CD4-positive, alpha-beta memory T cell (primary cell): ENCODE results near the gene CRACR2B. TPM values are rescaled to one million over a fixed set of nuclear protein-coding genes. Genes with fewer than 3 reads are reported as not detected.
A peak's percentile ranks its signal among the peaks of the same experiment; 100 is the strongest.

ENCODE experiments used
- CTCF ChIA-PET: fragments of 350-600 bp; sonication (Branson Sonifier 250); formaldehyde crosslinking; loops from one replicate; lab custom pipeline; 2021; ENCODE audit warnings: inconsistent platforms; ENCODE audit not compliant: partially characterized antibody; lab: Charles Lee
- POLR2A ChIA-PET: fragments of 350-600 bp; sonication (Branson Sonifier 250); formaldehyde crosslinking; loops from one replicate; lab custom pipeline; 2021; ENCODE audit not compliant: partially characterized antibody; lab: Charles Lee
- DNase-seq, 5 donors: peaks; one replicate each; pipeline versions ENCODE4 v3.0.0 to v3.0.0-alpha.2; 2020 to 2022; ENCODE audit warnings: mixed read lengths in 1 of 5
- H3K27ac ChIP-seq: one replicate; pipeline ENCODE4 v1.7.0; 2013; ENCODE audit warnings: low read depth, low read length
- H3K27me3 ChIP-seq: 2 replicates; pipeline ENCODE4 v1.7.0; 2013; ENCODE audit warnings: mild to moderate bottlenecking, low read length, moderate library complexity; ENCODE audit not compliant: insufficient read depth
- H3K36me3 ChIP-seq: 2 replicates; pipeline ENCODE4 v1.7.0; 2013; ENCODE audit warnings: mild to moderate bottlenecking, low read length, moderate library complexity; ENCODE audit not compliant: insufficient read depth
- H3K4me1 ChIP-seq: 2 replicates; pipeline ENCODE4 v1.7.0; 2013; ENCODE audit warnings: mild to moderate bottlenecking, low read length, moderate library complexity; ENCODE audit not compliant: insufficient read depth
- H3K4me3 ChIP-seq, 2 donors: one replicate each; pipeline ENCODE4 v1.7.0; 2013; ENCODE audit warnings: low read length in 2 of 2, mild to moderate bottlenecking in 1 of 2
- H3K9me3 ChIP-seq, 2 donors: one replicate each; pipeline ENCODE4 v1.7.0; 2013; ENCODE audit warnings: low read length in 2 of 2, control low read depth in 1 of 2; ENCODE audit not compliant: control insufficient read depth in 1 of 2
- H3K27ac Mint-ChIP-seq, 7 donors: one replicate each; pipeline ENCODE4 v1.8.0; 2020 to 2021; ENCODE audit warnings: mixed read lengths in 7 of 7, mild to moderate bottlenecking in 6 of 7, inconsistent platforms in 3 of 7, moderate library complexity in 3 of 7
- H3K27me3 Mint-ChIP-seq, 2 donors: one replicate each; pipeline ENCODE4 v1.8.0; 2020 to 2021; ENCODE audit warnings: mixed read lengths in 2 of 2
- H3K36me3 Mint-ChIP-seq, 2 donors: one replicate each; pipeline ENCODE4 v1.8.0; 2020 to 2021; ENCODE audit warnings: mixed read lengths in 2 of 2, inconsistent platforms in 1 of 2, mild to moderate bottlenecking in 1 of 2
- H3K4me1 Mint-ChIP-seq, 4 donors: one replicate each; pipeline ENCODE4 v1.8.0; 2020 to 2021; ENCODE audit warnings: mixed read lengths in 4 of 4, mild to moderate bottlenecking in 1 of 4
- H3K4me3 Mint-ChIP-seq, 8 donors: one replicate each; pipeline ENCODE4 v1.8.0; 2020 to 2021; ENCODE audit warnings: mixed read lengths in 8 of 8, mild to moderate bottlenecking in 7 of 8, moderate library complexity in 6 of 8, inconsistent platforms in 3 of 8
- H3K9me3 Mint-ChIP-seq, 8 donors: one replicate each; pipeline ENCODE4 v1.8.0; 2020 to 2021; ENCODE audit warnings: mixed read lengths in 8 of 8, mild to moderate bottlenecking in 5 of 8, inconsistent platforms in 3 of 8, moderate library complexity in 1 of 8
- intact Hi-C: fragments of 100-400 bp; cut with micrococcal nuclease; formaldehyde crosslinking; loops from one replicate; pipeline ENCODE4 v1.15.1; 2023
- polyA plus RNA-seq, 2 donors: library from polyadenylated mRNA; unstranded; fragments of 300-500 nt; fragmentation: Illumina TruSeq; gene quantifications; one replicate each; pipeline ENCODE4 v1.2.3, GENCODE V29; 2021
- total RNA-seq, 2 experiments: library from RNA; stranded (reverse); gene quantifications; one replicate each; pipeline ENCODE4 v1.2.3, GENCODE V29; 2021

CRACR2B gene
- total and polyA plus RNA-seq, 4 experiments from 2014 or later: 0.55 TPM; not detected in 3

GRCh38 chr11:836274-836673 is 8.6 kb downstream of the CRACR2B start:
- H3K4me3 Mint-ChIP-seq: no peak overlapping the region
- H3K27ac ChIP-seq: no peak overlapping the region
- H3K9me3 ChIP-seq: no peaks in the 10 kb centered on the region
- ChIA-PET CTCF (no interaction called here), POLR2A (interaction anchor here (1.3 to 2.5 kb wide), 2 partner anchors 13 to 17 kb away, joined by 3 to 9 read pairs; partner anchors contain the start of gene PNPLA2)
- peaks cover 35% of the 10 kb centered on the region for H3K4me1 ChIP-seq
- peaks cover 13% of the 10 kb centered on the region for H3K36me3 ChIP-seq
- no peak overlapping the region for H3K27ac Mint-ChIP-seq
- no peaks in the 10 kb centered on the region for H3K27me3 Mint-ChIP-seq
- intact Hi-C loops: no loop called here
- no peak overlapping the region for H3K4me3 ChIP-seq
- H3K9me3 Mint-ChIP-seq: peaks cover 0 to 1% (median 0%) of the 10 kb centered on the region in 8 donors
- H3K4me1 Mint-ChIP-seq: peaks cover 3 to 31% (median 14%) of the 10 kb centered on the region in 4 donors
- H3K36me3 Mint-ChIP-seq: peaks cover 0 to 13% of the 10 kb centered on the region in 2 donors
- no peaks in the 10 kb centered on the region for H3K27me3 ChIP-seq
- no peak for DNase-seq

GRCh38 chr11:836700-837099 is 9.0 kb downstream of the CRACR2B start:
- DNase-seq: no peak
- H3K36me3 Mint-ChIP-seq: peaks cover 0 to 13% of the 10 kb centered on the region in 2 donors
- POLR2A ChIA-PET: interaction anchor here (1.3 to 2.5 kb wide), 2 partner anchors 14 to 17 kb away, joined by 3 to 9 read pairs; partner anchors contain the start of gene PNPLA2
- CTCF ChIA-PET: no interaction called here
- Histone ChIP-seq H3K4me1 (peaks cover 35% of the 10 kb centered on the region), H3K27ac (no peak overlapping the region), H3K36me3 (peaks cover 13% of the 10 kb centered on the region), H3K27me3 (no peaks in the 10 kb centered on the region), H3K4me3 (no peak overlapping the region), H3K9me3 (no peaks in the 10 kb centered on the region)
- H3K4me3 Mint-ChIP-seq: no peak overlapping the region
- no peaks in the 10 kb centered on the region for H3K27me3 Mint-ChIP-seq
- no peak overlapping the region for H3K27ac Mint-ChIP-seq
- H3K9me3 Mint-ChIP-seq: peaks cover 0 to 1% (median 0%) of the 10 kb centered on the region in 8 donors
- peaks cover 4 to 30% (median 14%) of the 10 kb centered on the region in 4 donors for H3K4me1 Mint-ChIP-seq
- intact Hi-C loops: no loop called here

- H3K36me3 Mint-ChIP-seq: peaks cover 0 to 15% of the 10 kb centered on the region in 2 donors
- no peak overlapping the region for H3K27ac ChIP-seq
- H3K36me3 ChIP-seq: peaks cover 13% of the 10 kb centered on the region
- no peak overlapping the region for H3K4me3 Mint-ChIP-seq
- peaks cover 0 to 1% (median 0%) of the 10 kb centered on the region in 8 donors for H3K9me3 Mint-ChIP-seq
- no peak overlapping the region for H3K27ac Mint-ChIP-seq
- ChIA-PET CTCF (interaction anchor here (1.0 kb wide), 1 partner anchor 10 kb away, joined by 3 read pairs; no protein-coding TSS in a partner anchor), POLR2A (interaction anchor here (1.3 to 2.5 kb wide), 2 partner anchors 15 to 18 kb away, joined by 3 to 9 read pairs; partner anchors contain the start of gene PNPLA2)
- H3K4me3 ChIP-seq: no peak overlapping the region
- H3K9me3 ChIP-seq: no peaks in the 10 kb centered on the region
- peaks cover 30% of the 10 kb centered on the region for H3K4me1 ChIP-seq
- no peaks in the 10 kb centered on the region for H3K27me3 Mint-ChIP-seq
- intact Hi-C loops: no loop called here
- H3K4me1 Mint-ChIP-seq: peaks cover 4 to 29% (median 13%) of the 10 kb centered on the region in 4 donors
- no peaks in the 10 kb centered on the region for H3K27me3 ChIP-seq
- DNase-seq: no peak
Observed at GRCh38 chr11:837189-837989, 9.7 kb downstream of the CRACR2B start.

- Histone ChIP-seq H3K27me3 (no peaks in the 10 kb centered on the region), H3K36me3 (peaks cover 13% of the 10 kb centered on the region), H3K27ac (no peak overlapping the region), H3K4me1 (peaks cover 29% of the 10 kb centered on the region), H3K9me3 (no peaks in the 10 kb centered on the region), H3K4me3 (no peak overlapping the region)
- no peak for DNase-seq
- intact Hi-C loops: no loop called here
- POLR2A ChIA-PET: interaction anchor here (0.6 to 2.5 kb wide), 2 partner anchors 9 to 18 kb away, joined by 3 to 9 read pairs; partner anchors contain the start of gene PNPLA2
- Mint-ChIP-seq H3K9me3 (peaks cover 0 to 1% (median 0%) of the 10 kb centered on the region in 8 donors), H3K4me3 (no peak overlapping the region), H3K27ac (no peak overlapping the region), H3K36me3 (peaks cover 0 to 15% of the 10 kb centered on the region in 2 donors), H3K4me1 (peaks cover 4 to 29% (median 13%) of the 10 kb centered on the region in 4 donors), H3K27me3 (no peaks in the 10 kb centered on the region)
- CTCF ChIA-PET: interaction anchor here (1.0 kb wide), 1 partner anchor 9 kb away, joined by 3 read pairs; no protein-coding TSS in a partner anchor
Observed at GRCh38 chr11:837990-838307, 10.2 kb downstream of the CRACR2B start.

- peak overlapping the region in 1 of 7 donors; percentile 37 for H3K27ac Mint-ChIP-seq
- peaks cover 4 to 32% (median 14%) of the 10 kb centered on the region in 4 donors for H3K4me1 Mint-ChIP-seq
- no peak for DNase-seq
- Histone ChIP-seq H3K27ac (no peak overlapping the region), H3K4me3 (no peak overlapping the region), H3K36me3 (peaks cover 13% of the 10 kb centered on the region), H3K4me1 (peaks cover 31% of the 10 kb centered on the region), H3K9me3 (no peaks in the 10 kb centered on the region), H3K27me3 (no peaks in the 10 kb centered on the region)
- ChIA-PET POLR2A (interaction anchor here (0.6 kb wide), 1 partner anchor 9 kb away, joined by 3 read pairs; no protein-coding TSS in a partner anchor), CTCF (no interaction called here)
- peaks cover 0 to 1% (median 0%) of the 10 kb centered on the region in 8 donors for H3K9me3 Mint-ChIP-seq
- peak overlapping the region in 1 of 8 donors; percentile 52 for H3K4me3 Mint-ChIP-seq
- intact Hi-C loops: no loop called here
- no peaks in the 10 kb centered on the region for H3K27me3 Mint-ChIP-seq
- H3K36me3 Mint-ChIP-seq: peaks cover 0 to 17% of the 10 kb centered on the region in 2 donors
Observed at GRCh38 chr11:838441-839279, 10.9 kb downstream of the CRACR2B start.

- Mint-ChIP-seq H3K4me3 (no peak overlapping the region), H3K9me3 (peaks cover 0 to 1% (median 0%) of the 10 kb centered on the region in 8 donors)
- no peak for DNase-seq
Observed at GRCh38 chr11:839280-839623, 11.5 kb downstream of the CRACR2B start.

More at GRCh38 chr11:839280-839623, 11.5 kb downstream of the CRACR2B start:
- peaks cover 31% of the 10 kb centered on the region for H3K4me1 ChIP-seq
- H3K27me3 ChIP-seq: no peaks in the 10 kb centered on the region
- Mint-ChIP-seq H3K36me3 (peaks cover 0 to 17% of the 10 kb centered on the region in 2 donors), H3K27me3 (no peaks in the 10 kb centered on the region), H3K27ac (peak overlapping the region in 1 of 7 donors; percentile 78), H3K4me1 (peaks cover 4 to 29% (median 15%) of the 10 kb centered on the region in 4 donors)
- no peak overlapping the region for H3K4me3 ChIP-seq
- POLR2A ChIA-PET: no interaction called here
- H3K27ac ChIP-seq: no peak overlapping the region
- intact Hi-C loops: no loop called here
- H3K9me3 ChIP-seq: no peaks in the 10 kb centered on the region
- CTCF ChIA-PET: no interaction called here
- H3K36me3 ChIP-seq: peaks cover 13% of the 10 kb centered on the region
